H1 (cell line): ENCODE data around the gene CCDC47.

ENCODE experiments used
- CHD2 ChIP-seq: IDR thresholded peaks from 2 replicates; pipeline ENCODE4 v1.6.1; 2012; ENCODE audit warnings: low read length, improper control_type of control experiment
- EGR1 ChIP-seq: IDR thresholded peaks from 2 replicates; pipeline ENCODE4 v1.6.1; 2011; ENCODE audit warnings: low read depth, low read length, borderline replicate concordance
- EP300 ChIP-seq, 2 experiments: IDR thresholded peaks; 1 replicate in 1 of 2; 2 replicates in 1 of 2; pipeline ENCODE4 v1.6.1; 2011 to 2012; ENCODE audit warnings: low read depth in 2 of 2, low read length in 2 of 2, mild to moderate bottlenecking in 2 of 2, borderline replicate concordance in 1 of 2, inconsistent platforms in 1 of 2, moderate library complexity in 1 of 2
- EZH2 ChIP-seq: fragments of 200-600 bp; sonication (generic); IDR thresholded peaks from 2 replicates; pipeline ENCODE4 v1.7.1; 2012; ENCODE audit warnings: low read depth, mild to moderate bottlenecking, moderate library complexity, low read length, inconsistent platforms; ENCODE audit not compliant: severe bottlenecking
- KDM1A ChIP-seq: fragments of 200-600, 300-600 bp; sonication (generic); IDR thresholded peaks from 2 replicates; pipeline ENCODE4 v1.7.1; 2016; ENCODE audit warnings: mild to moderate bottlenecking, low read length, borderline replicate concordance
- NANOG ChIP-seq: IDR thresholded peaks from 2 replicates; pipeline ENCODE4 v1.6.1; 2011; ENCODE audit warnings: low read length, low read depth, mild to moderate bottlenecking, inconsistent platforms; ENCODE audit not compliant: insufficient read depth, poor library complexity, severe bottlenecking
- POLR2A ChIP-seq, 2 experiments: IDR thresholded peaks; 1 replicate in 1 of 2; 2 replicates in 1 of 2; pipeline ENCODE4 v1.6.1; 2011; ENCODE audit warnings: low read depth in 2 of 2, low read length in 2 of 2, mild to moderate bottlenecking in 2 of 2; ENCODE audit errors: control extremely low read depth in 1 of 2
- POLR2AphosphoS5 ChIP-seq: IDR thresholded peaks from 2 replicates; pipeline ENCODE4 v1.6.1; 2011; ENCODE audit warnings: low read depth, low read length
- RAD21 ChIP-seq, 2 experiments: IDR thresholded peaks in 1 of 2; conservative IDR thresholded peaks in 1 of 2; 2 replicates each; pipeline ENCODE4 v1.6.1; 2011; ENCODE audit warnings: low read depth in 2 of 2, low read length in 2 of 2, improper control_type of control experiment in 1 of 2, inconsistent platforms in 1 of 2, mild to moderate bottlenecking in 1 of 2, moderate library complexity in 1 of 2
- RFX5 ChIP-seq: IDR thresholded peaks from 2 replicates; pipeline ENCODE4 v1.6.1; 2011; ENCODE audit warnings: low read depth, low read length, improper control_type of control experiment, borderline replicate concordance
- TCF12 ChIP-seq: IDR thresholded peaks from 2 replicates; pipeline ENCODE4 v1.6.1; 2011; ENCODE audit warnings: low read depth, mild to moderate bottlenecking, low read length
- USF2 ChIP-seq: IDR thresholded peaks from 2 replicates; pipeline ENCODE4 v1.6.1; 2011; ENCODE audit warnings: low read length, improper control_type of control experiment
- YY1 ChIP-seq: IDR thresholded peaks from 2 replicates; pipeline ENCODE4 v1.6.1; 2011; ENCODE audit warnings: low read depth, mild to moderate bottlenecking, low read length
- TF ChIP-seq, protein P1 (sequence below), 3 experiments: IDR thresholded peaks; 1 replicate in 2 of 3; 2 replicates in 1 of 3; pipeline versions ENCODE4 v1.5.1 to v1.6.1; 2011; ENCODE audit warnings: low read length in 3 of 3, mild to moderate bottlenecking in 3 of 3, inconsistent platforms in 2 of 3, low read depth in 1 of 3, moderate library complexity in 1 of 3; ENCODE audit not compliant: insufficient read depth in 1 of 3; ENCODE audit errors: control extremely low read depth in 1 of 3

- TF ChIP-seq POLR2A (IDR thresholded peaks at IDR 0.05; ENCODE audit: control extremely low read depth in 1 of 2, low read depth in 2 of 2, low read length in 2 of 2) (no peak), KDM1A (no peak), USF2 (no peak), CHD2 (no peak), NANOG (no peak), YY1 (no peak), RFX5 (no peak), EZH2 (no peak), EP300 (IDR thresholded peaks at IDR 0.05; ENCODE audit: borderline replicate concordance in 1 of 2, low read depth in 2 of 2, low read length in 2 of 2) (no peak), EGR1 (no peak), RAD21 (IDR thresholded peaks at IDR 0.05 in 1 of 2, conservative IDR thresholded peaks at IDR 0.05 in 1 of 2; ENCODE audit: low read depth in 2 of 2, low read length in 2 of 2) (no peak), POLR2AphosphoS5 (no peak), TCF12 (no peak)
- TF ChIP-seq, protein P1, sequence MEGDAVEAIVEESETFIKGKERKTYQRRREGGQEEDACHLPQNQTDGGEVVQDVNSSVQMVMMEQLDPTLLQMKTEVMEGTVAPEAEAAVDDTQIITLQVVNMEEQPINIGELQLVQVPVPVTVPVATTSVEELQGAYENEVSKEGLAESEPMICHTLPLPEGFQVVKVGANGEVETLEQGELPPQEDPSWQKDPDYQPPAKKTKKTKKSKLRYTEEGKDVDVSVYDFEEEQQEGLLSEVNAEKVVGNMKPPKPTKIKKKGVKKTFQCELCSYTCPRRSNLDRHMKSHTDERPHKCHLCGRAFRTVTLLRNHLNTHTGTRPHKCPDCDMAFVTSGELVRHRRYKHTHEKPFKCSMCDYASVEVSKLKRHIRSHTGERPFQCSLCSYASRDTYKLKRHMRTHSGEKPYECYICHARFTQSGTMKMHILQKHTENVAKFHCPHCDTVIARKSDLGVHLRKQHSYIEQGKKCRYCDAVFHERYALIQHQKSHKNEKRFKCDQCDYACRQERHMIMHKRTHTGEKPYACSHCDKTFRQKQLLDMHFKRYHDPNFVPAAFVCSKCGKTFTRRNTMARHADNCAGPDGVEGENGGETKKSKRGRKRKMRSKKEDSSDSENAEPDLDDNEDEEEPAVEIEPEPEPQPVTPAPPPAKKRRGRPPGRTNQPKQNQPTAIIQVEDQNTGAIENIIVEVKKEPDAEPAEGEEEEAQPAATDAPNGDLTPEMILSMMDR (IDR thresholded peaks at IDR 0.05; ENCODE audit: control extremely low read depth in 1 of 3, insufficient read depth in 1 of 3, low read depth in 1 of 3, low read length in 3 of 3): no peak
Observed at GRCh38 chr17:63762161-63763078, 11.0 kb downstream of the CCDC47 start.
